ENCODE measurements around the gene PSKH1.

The PSKH1 gene

GRCh38 chr16:67847064-67847861, 45.8 kb upstream of the PSKH1 start, which contains the start of gene CENPT:
Gene CENPT, minus strand, starts transcription at chr16:67847693. Its CDS starts 13,834 bp downstream, at chr16:67833859.
- TF ChIP-seq, protein P1, sequence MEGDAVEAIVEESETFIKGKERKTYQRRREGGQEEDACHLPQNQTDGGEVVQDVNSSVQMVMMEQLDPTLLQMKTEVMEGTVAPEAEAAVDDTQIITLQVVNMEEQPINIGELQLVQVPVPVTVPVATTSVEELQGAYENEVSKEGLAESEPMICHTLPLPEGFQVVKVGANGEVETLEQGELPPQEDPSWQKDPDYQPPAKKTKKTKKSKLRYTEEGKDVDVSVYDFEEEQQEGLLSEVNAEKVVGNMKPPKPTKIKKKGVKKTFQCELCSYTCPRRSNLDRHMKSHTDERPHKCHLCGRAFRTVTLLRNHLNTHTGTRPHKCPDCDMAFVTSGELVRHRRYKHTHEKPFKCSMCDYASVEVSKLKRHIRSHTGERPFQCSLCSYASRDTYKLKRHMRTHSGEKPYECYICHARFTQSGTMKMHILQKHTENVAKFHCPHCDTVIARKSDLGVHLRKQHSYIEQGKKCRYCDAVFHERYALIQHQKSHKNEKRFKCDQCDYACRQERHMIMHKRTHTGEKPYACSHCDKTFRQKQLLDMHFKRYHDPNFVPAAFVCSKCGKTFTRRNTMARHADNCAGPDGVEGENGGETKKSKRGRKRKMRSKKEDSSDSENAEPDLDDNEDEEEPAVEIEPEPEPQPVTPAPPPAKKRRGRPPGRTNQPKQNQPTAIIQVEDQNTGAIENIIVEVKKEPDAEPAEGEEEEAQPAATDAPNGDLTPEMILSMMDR (IDR thresholded peaks at IDR 0.05) = no peak
- peak within 1 kb of the TSS; percentile 96 to 98 for H3K27ac ChIP-seq
- H3K4me3 ChIP-seq = peak within 1 kb of the TSS; percentile 99
- DNase-seq (ENCODE audit: low spot score) = no peak

GRCh38 chr16:67848118-67848517, 44.9 kb upstream of the PSKH1 start:
- TF ChIP-seq, protein P1 (IDR thresholded peaks at IDR 0.05) = no peak
- H3K27ac ChIP-seq = no peak overlapping the region
- no peak for DNase-seq (ENCODE audit: low spot score)
- H3K4me3 ChIP-seq = peak overlapping the region; percentile 99

DNA sequence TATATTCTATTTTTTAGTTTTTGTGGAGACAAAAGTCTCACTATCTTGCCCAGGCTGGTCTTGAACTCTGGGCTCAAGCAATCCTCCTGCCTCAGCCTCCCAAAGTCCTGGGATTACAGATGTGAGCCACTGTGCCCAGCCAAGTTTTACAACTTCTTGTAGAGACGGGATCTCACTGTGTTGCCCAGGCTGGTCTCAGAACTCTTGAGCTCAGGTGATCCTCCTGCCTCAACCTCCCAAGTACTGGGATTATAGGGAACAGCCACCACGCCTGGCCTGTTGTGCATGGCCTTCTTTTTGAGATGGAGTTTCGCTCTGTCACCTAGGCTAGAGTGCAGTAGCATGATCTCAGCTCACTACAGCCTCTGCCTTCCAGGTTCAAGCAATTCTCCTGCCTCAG, 39.4 kb upstream of the PSKH1 start:
- no peak overlapping the region for H3K27ac ChIP-seq
- TF ChIP-seq, protein P1 (IDR thresholded peaks at IDR 0.05) = no peak
- no peak overlapping the region for H3K4me3 ChIP-seq
- no peak for DNase-seq (ENCODE audit: low spot score)

DNA sequence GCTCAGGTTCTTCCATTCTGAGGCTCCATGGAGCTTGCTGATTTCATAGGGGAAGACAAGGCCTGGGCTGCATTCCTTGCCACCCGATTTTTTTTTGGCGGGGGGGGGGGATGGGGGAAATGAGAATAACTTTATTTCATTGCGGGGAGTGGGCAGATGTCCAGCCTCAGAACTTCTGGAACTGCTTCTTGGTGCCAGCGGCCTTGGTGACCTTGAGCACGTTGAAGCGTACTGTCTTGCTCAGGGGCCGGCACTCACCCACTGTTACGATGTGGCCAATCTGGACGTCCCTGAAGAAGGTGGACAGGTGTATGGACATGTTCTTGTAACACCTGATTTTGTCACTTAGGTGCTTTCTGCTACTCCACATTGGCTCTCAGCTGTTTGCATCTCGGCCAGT, 37.3 kb upstream of the PSKH1 start:
- TF ChIP-seq, protein P1 (IDR thresholded peaks at IDR 0.05) = no peak
- Histone ChIP-seq H3K4me3 (no peak overlapping the region), H3K27ac (no peak overlapping the region)

DNA sequence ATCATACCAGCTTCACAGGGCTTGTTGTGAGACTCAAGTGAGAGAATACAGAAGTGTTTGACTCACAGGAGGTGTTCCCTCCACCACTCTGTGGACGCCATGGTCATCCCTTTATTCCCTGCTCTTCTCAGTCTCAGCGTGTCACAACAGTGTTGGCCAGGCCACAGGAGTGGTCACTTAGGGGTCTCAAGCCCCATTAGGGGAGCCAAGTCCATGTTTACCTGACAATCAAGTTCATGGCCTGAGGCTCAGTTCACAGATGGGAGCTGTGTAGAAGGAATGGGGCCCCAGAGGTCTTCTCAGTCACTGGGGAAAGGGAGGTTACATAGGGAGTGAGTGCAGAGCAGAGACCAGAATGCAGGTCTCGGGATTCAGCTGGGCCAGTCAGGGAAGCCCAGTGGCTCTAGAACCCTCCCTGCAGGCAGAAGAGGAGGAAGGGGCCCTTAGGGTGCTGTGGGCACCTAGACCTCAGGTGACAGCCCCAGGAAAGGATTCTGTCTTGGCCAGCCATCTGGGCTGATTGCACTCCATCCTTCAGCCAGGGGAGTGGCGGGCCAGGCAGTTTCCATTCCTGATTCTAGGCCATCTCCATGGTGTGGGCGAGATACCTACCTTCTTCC, 36.0 kb upstream of the PSKH1 start:
- Histone ChIP-seq H3K4me3 (no peak overlapping the region), H3K27ac (peak overlapping the region; percentile 24 to 87)
- TF ChIP-seq, protein P1 (IDR thresholded peaks at IDR 0.05) = no peak
- DNase-seq (ENCODE audit: low spot score) = no peak

More for the DNA sequence above, 37.3 kb upstream of the PSKH1 start:
- DNase-seq (ENCODE audit: low spot score) = no peak

- TF ChIP-seq, protein P1 (IDR thresholded peaks at IDR 0.05) = no peak
- DNase-seq (ENCODE audit: low spot score) = peak; percentile 90
- H3K4me3 ChIP-seq = peak overlapping the region; percentile 7
- peak overlapping the region; percentile 48 to 87 for H3K27ac ChIP-seq
Observed at GRCh38 chr16:67857547-67858233, 35.4 kb upstream of the PSKH1 start.

Measured in coronary artery (tissue), 2 donors.